ENCODE data around the gene FRG2.
"Not testable (repeated sequence)": the region's sequence is repeated elsewhere in the genome, so short reads cannot be mapped to it uniquely, and the experiment has no call there.

FRG2 gene

GRCh38 chr4:190027156-190027555, at the start of gene FRG2:
Gene FRG2 (minus strand): TSS chr4:190027256. CDS start chr4:190027204, 52 bp downstream.
- not testable (repeated sequence) for DNase-seq

GRCh38 chr4:190068351-190068750, 41.3 kb upstream of the FRG2 start:
- DNase-seq = not testable (repeated sequence)

GRCh38 chr4:190064805-190065204, 37.7 kb upstream of the FRG2 start:
- not testable (repeated sequence) for DNase-seq

- DNase-seq = not testable (repeated sequence)
Measured at GRCh38 chr4:190064342-190064741, 37.3 kb upstream of the FRG2 start, which contains the start of gene DBET. Gene DBET (plus strand): TSS chr4:190064502.

GRCh38 chr4:190058997-190059396, 31.9 kb upstream of the FRG2 start:
- not testable (repeated sequence) for DNase-seq

- DNase-seq = not testable (repeated sequence)
Measured at GRCh38 chr4:190049378-190050239, 22.6 kb upstream of the FRG2 start.

- DNase-seq = not testable (repeated sequence)
Measured at GRCh38 chr4:190047627-190048026, 20.6 kb upstream of the FRG2 start.

GRCh38 chr4:190040873-190041272, 13.8 kb upstream of the FRG2 start:
- DNase-seq = not testable (repeated sequence)

GRCh38 chr4:190037704-190038388, 10.8 kb upstream of the FRG2 start:
- DNase-seq = not testable (repeated sequence)

GRCh38 chr4:190031264-190031663, 4.2 kb upstream of the FRG2 start:
- DNase-seq = not testable (repeated sequence)

GRCh38 chr4:190022614-190023281, 4.3 kb downstream of the FRG2 start:
- DNase-seq = not testable (repeated sequence)

- not testable (repeated sequence) for DNase-seq
Measured at GRCh38 chr4:190021973-190022372, 5.1 kb downstream of the FRG2 start.

GRCh38 chr4:190020790-190021717, 6.0 kb downstream of the FRG2 start:
- DNase-seq = no peak

- not testable (repeated sequence) for DNase-seq
Measured at GRCh38 chr4:190019859-190020463, 7.1 kb downstream of the FRG2 start.

GRCh38 chr4:190019023-190019858, 7.8 kb downstream of the FRG2 start:
- no peak for DNase-seq

- no peak for DNase-seq
Measured at GRCh38 chr4:190018201-190018920, 8.7 kb downstream of the FRG2 start.

GRCh38 chr4:190017357-190018200, 9.5 kb downstream of the FRG2 start:
- DNase-seq = no peak

- DNase-seq = no peak
Measured at GRCh38 chr4:190016369-190017289, 10.4 kb downstream of the FRG2 start.

All from NCI-H1417 (cell line).